ENCODE data around the gene PDE1C.
A peak's percentile ranks its signal among the peaks of the same experiment; 100 is the strongest.
"Not testable (repeated sequence)": the region's sequence is repeated elsewhere in the genome, so short reads cannot be mapped to it uniquely, and the experiment has no call there.

The PDE1C gene

GRCh38 chr7:32070406-32071360 is at the start of gene PDE1C:
Gene PDE1C, minus strand, starts transcription at chr7:32070407.
- DNase-seq (ENCODE audit: low spot score), result no peak

- DNase-seq (ENCODE audit: low spot score), result no peak
Measured at GRCh38 chr7:32119790-32120196, 49.6 kb upstream of the PDE1C start.

GRCh38 chr7:32117837-32118236 is 47.6 kb upstream of the PDE1C start:
- DNase-seq (ENCODE audit: low spot score), result no peak

- peak; percentile 29 for DNase-seq (ENCODE audit: low spot score)
Measured at GRCh38 chr7:32116436-32116835, 46.2 kb upstream of the PDE1C start.

- no peak for DNase-seq (ENCODE audit: low spot score)
Measured at GRCh38 chr7:32115831-32116230, 45.6 kb upstream of the PDE1C start.

GRCh38 chr7:32108651-32109050 is 38.4 kb upstream of the PDE1C start:
- peak; percentile 39 for DNase-seq (ENCODE audit: low spot score)

- DNase-seq (ENCODE audit: low spot score), result no peak
Measured at GRCh38 chr7:32104766-32105165, 34.6 kb upstream of the PDE1C start.

GRCh38 chr7:32103361-32103760 is 33.2 kb upstream of the PDE1C start:
- no peak for DNase-seq (ENCODE audit: low spot score)

- no peak for DNase-seq (ENCODE audit: low spot score)
Measured at GRCh38 chr7:32102432-32102873, 32.2 kb upstream of the PDE1C start.

- DNase-seq (ENCODE audit: low spot score), result no peak
Measured at GRCh38 chr7:32100407-32100907, 30.2 kb upstream of the PDE1C start.

- no peak for DNase-seq (ENCODE audit: low spot score)
Measured at GRCh38 chr7:32094516-32094915, 24.3 kb upstream of the PDE1C start.

- DNase-seq (ENCODE audit: low spot score), result no peak
Measured at GRCh38 chr7:32093415-32094408, 23.5 kb upstream of the PDE1C start.

- no peak for DNase-seq (ENCODE audit: low spot score)
Measured at GRCh38 chr7:32092346-32092745, 22.1 kb upstream of the PDE1C start.

GRCh38 chr7:32091608-32092210 is 21.5 kb upstream of the PDE1C start:
- DNase-seq (ENCODE audit: low spot score), result no peak

GRCh38 chr7:32089678-32090077 is 19.5 kb upstream of the PDE1C start:
- no peak for DNase-seq (ENCODE audit: low spot score)

- no peak for DNase-seq (ENCODE audit: low spot score)
Measured at GRCh38 chr7:32089256-32089655, 19.0 kb upstream of the PDE1C start.

GRCh38 chr7:32088451-32088881 is 18.3 kb upstream of the PDE1C start:
- DNase-seq (ENCODE audit: low spot score), result no peak

- peak; percentile 82 for DNase-seq (ENCODE audit: low spot score)
Measured at GRCh38 chr7:32079510-32079909, 9.3 kb upstream of the PDE1C start.

- no peak for DNase-seq (ENCODE audit: low spot score)
Measured at GRCh38 chr7:32078824-32079223, 8.6 kb upstream of the PDE1C start.

GRCh38 chr7:32077806-32078205 is 7.6 kb upstream of the PDE1C start:
- DNase-seq (ENCODE audit: low spot score), result peak; percentile 68

- DNase-seq (ENCODE audit: low spot score), result not testable (repeated sequence)
Measured at GRCh38 chr7:32076802-32077201, 6.6 kb upstream of the PDE1C start.

- DNase-seq (ENCODE audit: low spot score), result no peak
Measured at GRCh38 chr7:32075612-32076011, 5.4 kb upstream of the PDE1C start.

All from cerebellar cortex (tissue), 1 donor.